Fibroblast of skin of left biceps (primary cell): ENCODE results near the gene FDXR.
A peak's percentile ranks its signal among the peaks of the same experiment; 100 is the strongest.
"Not testable (repeated sequence)": the region's sequence is repeated elsewhere in the genome, so short reads cannot be mapped to it uniquely, and the experiment has no call there.

ENCODE experiments used
- DNase-seq, 2 experiments: peaks; one replicate each; pipeline ENCODE4 v3.0.0-alpha.2; 2013; ENCODE audit warnings: low read depth in 2 of 2

FDXR gene

GRCh38 chr17:74871356-74872076 lies 1.3 kb downstream of the FDXR start:
- no peak for DNase-seq

DNA sequence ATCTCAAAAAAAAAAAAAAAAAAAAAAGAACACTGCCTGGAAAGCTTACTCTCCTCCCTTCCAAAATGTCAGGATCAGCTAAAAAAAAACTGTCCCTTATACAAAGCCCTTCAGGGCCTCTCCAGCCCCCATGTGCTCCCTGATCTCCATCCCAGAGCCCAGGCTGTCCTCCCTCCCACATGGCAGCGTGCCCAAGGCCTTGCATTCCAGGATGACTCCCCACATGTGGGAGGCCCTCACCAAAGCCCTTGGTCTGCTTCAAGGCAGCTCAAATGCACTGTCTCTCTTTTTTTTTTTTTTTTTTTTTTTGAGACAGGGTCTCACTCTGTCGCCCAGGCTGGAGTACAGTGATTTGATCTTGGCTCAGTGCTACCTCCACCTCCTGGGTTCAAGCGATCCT lies 2.3 kb downstream of the FDXR start:
- peak; percentile 40 to 42 for DNase-seq

DNA sequence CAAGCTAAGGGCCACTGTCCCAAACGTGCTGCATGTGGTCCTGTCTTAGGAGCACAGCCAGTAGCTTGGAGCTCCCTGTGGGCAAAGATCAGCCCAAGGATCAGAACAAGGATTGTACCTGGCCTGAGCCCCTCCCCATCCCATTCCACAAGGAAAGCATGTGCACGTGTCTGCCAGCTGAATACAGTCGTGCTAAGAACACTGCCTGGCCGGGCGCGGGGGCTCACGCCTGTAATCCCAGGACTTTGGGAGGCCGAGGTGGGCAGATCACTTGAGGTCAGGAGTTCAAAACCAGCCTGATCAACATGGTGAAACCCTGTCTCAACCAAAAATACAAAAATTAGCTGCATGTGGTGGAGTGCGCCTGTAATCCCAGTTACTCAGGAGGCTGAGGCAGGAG lies 2.8 kb downstream of the FDXR start:
- not testable (repeated sequence) for DNase-seq

DNA sequence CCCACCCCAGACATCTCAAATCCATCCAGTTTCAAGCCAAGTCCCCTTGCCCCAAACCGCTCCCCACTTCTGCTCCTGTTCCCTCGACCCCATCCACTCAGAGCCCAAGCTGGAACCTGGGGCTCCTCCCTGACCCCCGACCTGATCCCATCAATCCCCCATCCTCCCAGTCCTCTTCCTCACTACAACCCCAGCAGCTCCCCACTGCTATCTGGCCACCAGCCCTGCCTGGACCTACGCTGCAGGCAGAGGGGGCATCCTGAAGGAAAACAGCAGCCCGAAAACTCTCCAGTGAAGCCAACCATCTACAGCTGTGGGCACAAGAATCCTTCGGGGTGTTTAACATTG lies 3.9 kb downstream of the FDXR start:
- DNase-seq: no peak

DNA sequence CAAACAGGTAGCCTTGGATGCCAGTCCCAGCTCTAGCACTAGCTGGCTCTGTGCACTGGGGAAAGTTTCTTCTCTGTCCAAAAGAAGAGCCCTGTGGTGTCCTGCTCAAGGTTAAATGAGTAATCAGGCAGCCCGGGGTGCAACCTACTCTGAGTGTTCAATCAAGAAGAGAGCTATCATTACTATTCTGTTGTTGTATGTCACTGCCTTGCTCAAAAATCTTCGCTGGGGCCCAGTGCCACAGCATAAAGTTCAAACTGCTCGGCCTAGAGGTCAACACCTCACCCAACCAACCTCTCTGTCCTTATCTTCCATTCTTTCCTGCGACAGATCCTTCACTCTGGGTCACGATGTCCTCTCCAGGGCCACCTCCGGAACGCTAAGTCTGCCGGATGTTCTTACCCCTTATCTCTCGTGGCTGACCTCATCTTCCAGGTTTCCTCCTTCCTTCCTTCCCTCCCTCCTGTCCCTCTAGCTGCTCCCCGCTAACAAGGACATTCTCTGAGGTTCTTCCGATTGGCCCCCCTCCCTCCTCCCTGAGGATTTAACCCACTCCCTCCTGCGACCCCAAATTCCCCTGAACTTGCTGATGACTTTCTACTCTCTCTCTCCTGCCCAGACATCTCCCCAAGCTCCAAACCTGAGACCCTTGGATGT lies 4.4 kb downstream of the FDXR start:
- no peak for DNase-seq

- DNase-seq: no peak
Measured at GRCh38 chr17:74866198-74866835, 6.5 kb downstream of the FDXR start.

DNA sequence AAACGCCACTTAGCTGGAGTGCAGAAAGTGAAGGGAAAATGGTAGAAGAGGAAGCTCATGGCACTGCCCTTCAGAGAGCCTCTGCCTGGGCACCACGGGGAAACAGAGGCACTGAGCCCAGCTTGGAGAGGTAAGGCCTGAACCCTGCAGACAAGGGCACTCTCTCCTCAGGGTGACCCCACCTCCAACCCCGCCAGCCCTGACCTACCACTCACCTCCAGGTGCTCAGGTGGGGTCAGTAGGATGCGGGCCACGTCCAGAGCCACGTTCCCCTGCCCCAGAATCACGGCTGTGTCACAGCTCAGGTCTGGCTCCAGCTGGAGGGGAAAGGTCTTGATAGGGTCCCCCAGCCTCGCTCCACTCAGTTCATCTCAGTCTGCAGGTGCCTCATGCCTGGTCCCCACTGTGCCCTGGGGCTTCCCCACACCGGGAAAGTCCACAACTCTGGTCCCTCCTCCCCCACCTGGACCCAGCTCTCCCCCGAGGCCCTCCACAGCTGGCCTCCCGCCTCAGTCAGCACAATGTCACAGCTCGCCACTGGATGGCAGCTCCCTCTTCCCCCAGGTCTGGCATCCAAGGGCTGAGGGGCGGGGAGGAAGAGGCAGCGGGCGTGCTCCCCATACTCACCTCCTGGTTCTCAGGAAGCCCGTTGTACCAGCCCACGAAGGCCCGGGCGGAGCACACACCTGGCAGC lies 7.1 kb downstream of the FDXR start:
- no peak for DNase-seq

DNA sequence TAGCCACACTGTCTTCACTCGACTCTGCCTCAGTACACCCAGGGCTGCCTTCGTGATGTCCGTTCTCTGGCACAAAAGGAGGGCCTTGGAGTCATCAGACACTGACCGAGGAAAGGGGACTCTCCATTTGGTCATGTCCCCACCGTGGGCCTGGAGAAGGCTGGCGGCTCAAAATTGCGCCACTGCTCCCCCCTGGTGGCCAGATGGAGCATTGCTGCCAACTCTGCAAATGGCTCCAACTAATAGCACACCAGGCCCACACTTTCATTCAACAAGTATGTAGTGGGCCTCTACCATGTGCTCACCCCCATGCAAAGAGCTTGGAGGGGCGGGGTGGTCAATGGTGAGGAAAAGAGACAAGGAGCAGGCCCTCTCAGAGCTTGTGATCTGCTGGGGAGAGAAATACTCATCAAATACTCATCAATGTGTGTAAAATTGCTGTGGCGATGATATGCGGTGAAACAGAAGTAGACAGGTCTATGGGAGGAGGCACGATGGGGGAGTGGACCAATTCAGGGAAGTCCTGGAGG lies 7.9 kb downstream of the FDXR start:
- DNase-seq: no peak

DNA sequence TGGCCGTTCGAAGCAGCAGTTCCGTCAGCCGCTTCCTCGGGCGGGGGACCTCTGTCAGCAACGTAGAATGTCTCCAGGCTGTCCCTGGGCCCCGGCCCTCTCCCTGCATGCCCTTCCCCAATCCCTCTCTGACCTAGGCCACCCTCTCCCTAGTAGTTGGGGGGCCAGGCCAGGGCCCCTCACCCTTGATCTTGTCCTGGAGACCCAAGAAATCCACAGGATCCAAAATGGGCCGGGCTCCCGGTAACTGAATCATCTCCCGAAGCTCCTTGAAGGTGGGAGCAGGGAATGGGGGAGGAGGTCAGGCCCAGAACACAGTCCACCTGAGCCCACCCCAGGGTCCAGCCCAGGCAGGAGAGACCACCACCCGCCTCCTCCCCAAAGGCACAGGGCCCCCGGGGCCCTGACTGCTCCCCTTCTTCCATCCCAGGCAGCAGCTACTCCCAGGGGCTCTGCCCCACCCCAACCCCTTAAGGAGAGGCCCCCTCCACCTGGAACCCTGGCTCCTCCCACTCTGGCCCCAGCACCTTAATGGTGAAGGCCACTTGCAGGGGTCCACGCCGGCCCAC lies 8.4 kb downstream of the FDXR start:
- DNase-seq: no peak

GRCh38 chr17:74863420-74864296 lies 9.1 kb downstream of the FDXR start:
- no peak for DNase-seq

DNA sequence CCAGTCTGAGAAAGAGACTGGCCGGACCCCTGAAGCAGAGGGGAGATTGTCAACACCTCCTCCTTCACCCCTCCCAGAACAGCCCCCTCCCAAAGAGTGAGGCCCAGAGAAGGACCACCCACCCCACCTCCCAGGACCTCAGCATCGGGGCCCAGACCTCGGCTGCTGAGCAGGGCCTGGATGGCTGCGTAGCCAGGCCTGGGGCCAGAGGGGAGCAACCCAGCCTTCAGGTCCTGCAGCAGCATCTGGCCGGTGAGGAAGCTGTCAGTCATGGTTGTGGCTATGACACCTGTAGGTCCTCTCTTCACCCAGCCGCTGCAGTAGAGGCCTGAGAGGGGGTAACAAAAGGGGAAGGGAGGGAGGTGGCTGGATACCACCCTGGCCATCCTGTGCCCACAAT lies 9.9 kb downstream of the FDXR start:
- DNase-seq: no peak

GRCh38 chr17:74862108-74862901 lies 10.5 kb downstream of the FDXR start:
- no peak for DNase-seq

- DNase-seq: no peak
Measured at GRCh38 chr17:74861662-74862107, 11.1 kb downstream of the FDXR start.

DNA sequence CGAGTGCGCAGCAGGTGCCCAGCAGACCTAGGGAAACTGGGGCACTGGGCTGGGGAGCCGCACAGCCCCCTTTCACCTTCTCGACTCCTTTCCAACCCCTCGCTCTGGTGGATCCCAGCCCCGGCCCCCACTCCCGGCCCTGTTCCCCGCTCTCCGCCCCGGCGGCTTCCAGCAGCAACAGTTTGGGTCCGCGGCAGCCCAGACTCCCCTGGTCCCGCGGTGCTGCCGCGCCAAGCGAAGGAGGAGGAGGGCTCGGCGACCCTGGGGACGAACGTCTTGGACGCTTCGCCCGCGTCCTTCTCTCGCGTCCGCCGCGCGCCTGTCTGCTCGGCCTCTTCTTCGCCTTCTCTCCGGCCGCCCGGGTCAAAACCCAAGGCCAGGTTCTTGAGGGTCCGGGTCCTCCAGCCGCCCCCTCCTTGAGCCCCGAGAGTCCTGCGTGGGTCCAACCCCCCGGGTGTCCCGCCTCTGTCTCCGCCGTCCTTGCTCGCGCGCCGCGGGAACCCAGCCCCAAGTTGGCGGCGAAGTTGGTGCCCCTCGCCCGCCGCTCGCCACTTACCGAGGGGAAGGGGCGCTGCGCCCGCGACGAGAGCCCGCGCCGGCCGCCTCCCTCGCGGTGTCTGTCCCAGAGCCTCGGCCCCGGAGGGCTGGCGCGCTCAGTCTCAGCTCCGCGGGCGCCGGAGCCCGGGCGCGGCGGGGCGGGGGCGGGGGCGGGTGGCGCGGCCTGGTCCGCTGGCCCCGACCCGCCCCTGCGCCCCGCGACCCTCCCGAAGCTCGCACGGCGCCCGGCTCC lies 11.7 kb downstream of the FDXR start:
- DNase-seq: no peak

DNA sequence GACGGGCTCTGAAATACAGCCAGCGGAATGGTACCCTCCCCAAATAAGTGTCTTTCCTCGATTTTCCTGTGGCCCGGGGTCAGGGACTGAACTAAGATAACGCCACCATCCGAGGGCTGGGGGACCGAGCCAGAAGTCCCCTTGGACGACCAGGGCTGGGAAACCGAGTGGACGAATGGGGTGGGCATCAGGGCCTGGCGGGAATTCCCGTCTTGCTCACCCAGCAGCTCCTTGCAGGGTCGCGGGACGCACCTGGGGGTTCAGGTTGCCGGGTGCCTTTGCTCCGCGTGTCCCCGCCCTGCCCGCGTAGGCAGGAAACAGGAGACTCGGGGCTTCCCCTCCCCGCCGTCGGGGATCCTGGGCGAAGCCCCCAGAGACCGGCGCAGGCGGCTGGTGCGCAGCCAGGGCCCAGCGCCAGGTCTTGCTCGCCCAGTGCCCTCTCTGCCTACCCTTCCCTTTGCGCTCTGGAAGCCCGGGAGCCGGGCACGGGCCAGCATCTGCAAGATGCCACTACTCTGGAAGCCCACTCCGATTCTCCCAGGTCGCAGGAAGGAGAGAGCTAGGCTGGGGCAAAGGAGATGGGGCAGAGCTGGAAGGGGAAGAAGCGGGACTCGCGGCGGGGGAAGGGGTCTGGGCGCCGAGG lies 12.4 kb downstream of the FDXR start:
- DNase-seq: no peak

DNA sequence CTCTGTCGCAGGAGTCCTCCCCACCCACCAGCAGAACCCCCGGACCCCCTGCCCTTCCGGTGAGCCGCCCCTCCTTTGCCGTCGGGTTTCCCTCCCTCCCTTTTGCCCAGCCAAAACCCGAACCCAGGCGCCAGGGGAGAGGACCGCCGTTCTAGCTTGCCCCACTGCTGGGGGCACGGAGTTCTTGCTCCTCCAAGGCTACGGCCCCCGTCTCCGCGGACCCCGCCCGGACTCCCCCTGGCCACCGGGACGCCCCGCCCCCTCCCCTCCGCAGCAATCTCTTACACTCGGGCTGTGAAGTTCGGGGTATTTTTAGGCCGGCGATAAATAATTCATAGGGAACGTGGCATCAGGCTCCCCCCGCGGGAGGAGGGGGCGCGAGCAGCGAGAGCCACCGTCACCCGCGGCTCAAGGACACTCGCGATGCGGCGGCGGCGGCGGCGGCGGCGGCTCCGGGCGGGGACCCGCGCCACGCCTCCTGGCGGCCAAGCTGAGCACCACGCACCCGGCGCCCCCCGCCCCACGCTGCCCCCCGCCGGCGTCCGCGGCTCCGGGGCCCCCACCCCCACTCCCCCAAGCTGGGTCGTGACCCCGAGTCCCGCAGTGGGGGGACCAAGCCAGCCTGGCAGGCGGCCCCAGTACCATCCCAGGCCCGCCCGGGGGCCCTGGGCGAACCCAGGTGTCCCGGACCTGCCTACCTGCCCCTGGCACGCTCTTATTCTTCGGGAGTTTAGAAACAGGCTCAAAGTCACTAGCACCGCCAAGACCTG lies 13.2 kb downstream of the FDXR start, which contains the start of gene GRIN2C:
GRIN2C (minus strand) TSS at position 427 of the 770 bp plus-strand sequence. CDS start 4,793 bp downstream, outside the sequence.
- DNase-seq: no peak

- no peak for DNase-seq
Measured at GRCh38 chr17:74858672-74859458, 13.9 kb downstream of the FDXR start.
